ENCODE measurements around the gene FETUB. TPM values are rescaled to one million over a fixed set of nuclear protein-coding genes. Genes with fewer than 3 reads are reported as not detected.

FETUB gene
- total and polyA plus RNA-seq, 2 of the 8 experiments (the other 6 are each of a cell fraction or from before 2014, with no cell fraction given), result 0.15 TPM; not detected in 1

GRCh38 chr3:186670155-186670554 lies 30.0 kb downstream of the FETUB start:
- Histone ChIP-seq H3K27me3 (replicated peaks in 1 of 4; ENCODE audit: control insufficient read depth in 3 of 4, extremely low read depth in 1 of 4, insufficient read depth in 3 of 4, low read length in 3 of 4) (no peaks in the 10 kb centered on the region), H3K36me3 (ENCODE audit: control insufficient read depth in 2 of 4, insufficient read depth in 4 of 4, low read length in 3 of 4) (no peaks in the 10 kb centered on the region), H2AK5ac (ENCODE audit: low read depth, low read length) (no peak overlapping the region), H3K4ac (replicated peaks; ENCODE audit: insufficient read length, low read depth, low read length) (no peak overlapping the region), H3K18ac (ENCODE audit: extremely low read depth, low read length) (no peak overlapping the region), H3K56ac (replicated peaks; ENCODE audit: insufficient read length, low read depth, low read length) (no peak overlapping the region), H4K20me1 (replicated peaks in 1 of 2; ENCODE audit: control insufficient read depth in 1 of 2, insufficient read depth in 2 of 2, low read length in 2 of 2) (no peaks in the 10 kb centered on the region), H3K4me1 (replicated peaks in 1 of 4; ENCODE audit: control insufficient read depth in 3 of 4, insufficient read depth in 4 of 4, low read length in 3 of 4) (peaks cover 0 to 4% (median 2%) of the 10 kb centered on the region in 4 experiments; a peak in 3 of 7 replicates), H3K27ac (ENCODE audit: low read depth, low read length) (no peak overlapping the region), H4K8ac (ENCODE audit: extremely low read depth, insufficient read depth, low read length) (no peak overlapping the region), H3K14ac (ENCODE audit: insufficient read length) (no peak overlapping the region), H3K23ac (ENCODE audit: insufficient read length) (no peak overlapping the region), H3K23me2 (ENCODE audit: low read depth, low read length) (no peaks in the 10 kb centered on the region; the same call in 1 of the 2 replicates), H3K4me2 (ENCODE audit: insufficient read depth in 1 of 2, low read depth in 2 of 2, low read length in 2 of 2) (no peak overlapping the region), H2BK12ac (ENCODE audit: low read depth, low read length) (no peak overlapping the region), H2BK20ac (ENCODE audit: low read length) (no peak overlapping the region), H3K79me2 (ENCODE audit: control insufficient read depth in 1 of 2, insufficient read depth in 2 of 2, low read length in 2 of 2) (no peaks in the 10 kb centered on the region), H4K91ac (replicated peaks; ENCODE audit: insufficient read length, low read length) (no peak overlapping the region), H2AFZ (ENCODE audit: low read length) (no peak overlapping the region), H3K9me3 (ENCODE audit: insufficient read depth in 2 of 2, low read depth in 1 of 2, low read length in 1 of 2) (no peaks in the 10 kb centered on the region), H2BK5ac (ENCODE audit: low read depth, low read length) (no peak overlapping the region), H3K9ac (replicated peaks in 1 of 4; ENCODE audit: extremely low read depth in 1 of 4, low read depth in 3 of 4, low read length in 3 of 4) (no peak overlapping the region), H3K79me1 (ENCODE audit: low read depth, low read length) (no peaks in the 10 kb centered on the region), H2BK120ac (replicated peaks; ENCODE audit: low read depth, low read length) (no peak overlapping the region), H2BK15ac (ENCODE audit: low read length) (no peak overlapping the region), H4K5ac (ENCODE audit: insufficient read length, low read depth, low read length) (no peak overlapping the region), H3K4me3 (ENCODE audit: extremely low read depth in 1 of 4, insufficient read depth in 2 of 4, low read depth in 3 of 4, low read length in 4 of 4) (no peak overlapping the region)
- DNase-seq (ENCODE audit: low read depth in 1 of 2, low spot score in 2 of 2) (no peak), FAIRE-seq (no peak)
- ChIA-PET POLR2A (ENCODE audit: partially characterized antibody) (interaction anchor here (1.0 kb wide), 1 partner anchor 114 kb away, joined by 3 read pairs; no protein-coding TSS in a partner anchor), CTCF (ENCODE audit: partially characterized antibody) (interaction anchor here (1.1 to 1.3 kb wide), 2 partner anchors 9 to 21 kb away, joined by 3 to 4 read pairs; no protein-coding TSS in a partner anchor)
- TF ChIP-seq NRF1 (IDR thresholded peaks at IDR 0.05; ENCODE audit: low read depth, low read length), result no peak
- TF ChIP-seq MAFK (IDR thresholded peaks at IDR 0.05; ENCODE audit: low read depth, low read length), result no peak
- no peak for TF ChIP-seq TEAD4 (IDR thresholded peaks at IDR 0.05; ENCODE audit: low read depth, low read length)
- TF ChIP-seq SRF (IDR thresholded peaks at IDR 0.05; ENCODE audit: low read depth, low read length), result no peak
